Neural cell (in vitro differentiated cells): ENCODE results near the gene UBN1. TPM values are rescaled to one million over a fixed set of nuclear protein-coding genes. Genes with fewer than 3 reads are reported as not detected.
A peak's percentile ranks its signal among the peaks of the same experiment; 100 is the strongest.

ENCODE experiments used
- H2AFZ ChIP-seq: fragments of 200-600, 300-800 bp; sonication (generic), shearing (Covaris generic); 2 replicates; pipeline ENCODE4 v1.6.0; 2014; ENCODE audit warnings: low read depth, mild to moderate bottlenecking, antibody characterized with exemption, low read length, moderate library complexity
- H3F3A ChIP-seq: fragments of 200-600 bp; shearing (Covaris generic); 2 replicates; pipeline ENCODE4 v1.6.1; 2016; ENCODE audit warnings: mild to moderate bottlenecking, moderate library complexity, mixed read lengths, antibody characterized with exemption, low read length; ENCODE audit not compliant: insufficient read depth, poor library complexity, severe bottlenecking
- H3K27ac ChIP-seq: fragments of 200-600, 300-800 bp; sonication (generic), shearing (Covaris generic); 2 replicates; pipeline ENCODE4 v1.5.1; 2014; ENCODE audit warnings: mild to moderate bottlenecking, low read length, moderate library complexity
- H3K27me3 ChIP-seq: fragments of 300-800, 200-600 bp; sonication (generic), shearing (Covaris generic); 2 replicates; pipeline ENCODE4 v1.6.0; 2014; ENCODE audit warnings: mild to moderate bottlenecking, low read depth, low read length, moderate library complexity; ENCODE audit not compliant: insufficient read depth
- H3K36me3 ChIP-seq: fragments of 300-800, 200-600 bp; sonication (generic), shearing (Covaris generic); 2 replicates; pipeline ENCODE4 v1.5.1; 2014; ENCODE audit warnings: mild to moderate bottlenecking, antibody characterized with exemption, low read length, moderate library complexity; ENCODE audit not compliant: insufficient read depth
- H3K4me2 ChIP-seq: fragments of 300-800, 200-600 bp; sonication (generic), shearing (Covaris generic); 2 replicates; pipeline ENCODE4 v1.6.0; 2014; ENCODE audit warnings: mild to moderate bottlenecking, low read length
- H3K4me3 ChIP-seq: fragments of 300-800, 200-600 bp; sonication (generic), shearing (Covaris generic); 2 replicates; pipeline ENCODE4 v1.5.1; 2014; ENCODE audit warnings: mild to moderate bottlenecking, low read length, moderate library complexity
- H3K79me2 ChIP-seq: fragments of 200-600 bp; shearing (Covaris generic); replicated peaks from 2 replicates; pipeline ENCODE4 v1.6.0; 2014; ENCODE audit warnings: mild to moderate bottlenecking, low read length, moderate library complexity; ENCODE audit not compliant: insufficient read depth
- H3K9ac ChIP-seq: fragments of 300-800, 200-600 bp; sonication (generic), shearing (Covaris generic); 2 replicates; pipeline ENCODE4 v1.6.1; 2016; ENCODE audit warnings: mild to moderate bottlenecking, low read length, mixed read lengths
- H3K9me2 ChIP-seq: fragments of 200-600 bp; shearing (Covaris generic); 2 replicates; pipeline ENCODE4 v1.6.1; 2016; ENCODE audit warnings: mild to moderate bottlenecking, low read length, mixed read lengths; ENCODE audit not compliant: insufficient read depth
- H3K9me3 ChIP-seq: fragments of 200-600, 300-800 bp; sonication (generic), shearing (Covaris generic); 2 replicates; pipeline ENCODE4 v1.6.1; 2016; ENCODE audit warnings: mild to moderate bottlenecking, mixed run types, low read length, moderate library complexity, mixed read lengths
- H4K20me1 ChIP-seq: fragments of 200-600 bp; shearing (Covaris generic); 2 replicates; pipeline ENCODE4 v1.6.1; 2016; ENCODE audit warnings: mild to moderate bottlenecking, mixed run types; ENCODE audit not compliant: insufficient read depth
- EP300 ChIP-seq: fragments of 450-650 bp; conservative IDR thresholded peaks from 2 replicates; pipeline ENCODE4 v1.6.1; 2014; ENCODE audit warnings: antibody characterized with exemption, mild to moderate bottlenecking, moderate library complexity; ENCODE audit not compliant: poor library complexity, severe bottlenecking
- EZH2 ChIP-seq: fragments of 200-600, 300-800 bp; shearing (Covaris generic), sonication (generic); IDR thresholded peaks from 2 replicates; pipeline ENCODE4 v1.6.1; 2014; ENCODE audit warnings: antibody characterized with exemption, low read length, borderline replicate concordance, mild to moderate bottlenecking; ENCODE audit not compliant: insufficient read depth, poor library complexity, severe bottlenecking
- MXI1 ChIP-seq: fragments of 450-650 bp; conservative IDR thresholded peaks from 2 replicates; pipeline ENCODE4 v1.6.1; 2014; ENCODE audit warnings: antibody characterized with exemption, mild to moderate bottlenecking; ENCODE audit not compliant: poor library complexity, severe bottlenecking
- POLR2AphosphoS5 ChIP-seq: IDR thresholded peaks from 2 replicates; pipeline ENCODE4 v1.6.1; 2012
- RAD21 ChIP-seq: fragments of 450-650 bp; conservative IDR thresholded peaks from 2 replicates; pipeline ENCODE4 v1.6.1; 2014; ENCODE audit warnings: antibody characterized with exemption, mild to moderate bottlenecking, moderate library complexity
- polyA plus RNA-seq: library from polyadenylated mRNA; depleted of rRNA; stranded (reverse); fragments of >200 nt; gene quantifications from 2 replicates; pipeline ENCODE4 v1.2.3, GENCODE V29; 2014
- TF ChIP-seq, protein P1 (sequence below): IDR thresholded peaks from 2 replicates; pipeline ENCODE4 v1.6.1; 2012; ENCODE audit warnings: borderline replicate concordance
- TF ChIP-seq, protein P2 (sequence below): fragments of 450-650 bp; IDR thresholded peaks from 2 replicates; pipeline ENCODE4 v1.5.1; 2014; ENCODE audit warnings: antibody characterized with exemption, mild to moderate bottlenecking, moderate library complexity; ENCODE audit not compliant: poor library complexity, severe bottlenecking

Gene UBN1
- polyA plus RNA-seq, 1 donor from 2014 or later, result 17.1 TPM

DNA sequence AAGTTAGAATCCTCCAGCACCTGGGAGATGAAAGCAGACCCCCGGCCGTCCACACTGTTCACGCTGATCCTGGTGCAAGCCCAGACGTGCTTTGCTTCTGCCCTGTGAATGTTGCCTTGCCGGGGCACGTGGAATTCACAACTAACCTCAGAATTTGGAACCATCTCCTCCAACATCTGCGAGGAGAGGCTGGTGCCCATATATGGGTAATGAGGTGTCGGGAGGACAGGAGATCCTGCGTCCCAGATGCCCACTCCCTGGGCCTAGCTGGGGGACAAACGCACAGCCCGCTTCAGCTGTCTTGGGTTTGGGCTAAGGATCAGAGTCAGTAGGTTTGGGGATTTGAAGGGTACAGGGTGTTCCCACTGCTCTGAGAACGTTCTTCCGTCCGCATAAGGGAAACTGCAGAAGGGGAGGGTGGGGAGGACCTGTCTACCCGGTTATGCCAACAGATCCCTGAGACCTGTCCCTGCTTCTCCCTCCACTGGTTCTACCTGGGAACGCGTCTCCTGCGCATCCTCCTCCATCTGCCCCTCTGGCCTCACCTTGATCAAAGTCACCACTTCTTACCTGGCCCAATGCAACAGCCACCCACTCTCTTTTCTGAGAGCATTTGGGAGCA lies 75.6 kb downstream of the UBN1 start:
- TF ChIP-seq EZH2, result no peak
- no peak for TF ChIP-seq RAD21
- TF ChIP-seq, protein P1, sequence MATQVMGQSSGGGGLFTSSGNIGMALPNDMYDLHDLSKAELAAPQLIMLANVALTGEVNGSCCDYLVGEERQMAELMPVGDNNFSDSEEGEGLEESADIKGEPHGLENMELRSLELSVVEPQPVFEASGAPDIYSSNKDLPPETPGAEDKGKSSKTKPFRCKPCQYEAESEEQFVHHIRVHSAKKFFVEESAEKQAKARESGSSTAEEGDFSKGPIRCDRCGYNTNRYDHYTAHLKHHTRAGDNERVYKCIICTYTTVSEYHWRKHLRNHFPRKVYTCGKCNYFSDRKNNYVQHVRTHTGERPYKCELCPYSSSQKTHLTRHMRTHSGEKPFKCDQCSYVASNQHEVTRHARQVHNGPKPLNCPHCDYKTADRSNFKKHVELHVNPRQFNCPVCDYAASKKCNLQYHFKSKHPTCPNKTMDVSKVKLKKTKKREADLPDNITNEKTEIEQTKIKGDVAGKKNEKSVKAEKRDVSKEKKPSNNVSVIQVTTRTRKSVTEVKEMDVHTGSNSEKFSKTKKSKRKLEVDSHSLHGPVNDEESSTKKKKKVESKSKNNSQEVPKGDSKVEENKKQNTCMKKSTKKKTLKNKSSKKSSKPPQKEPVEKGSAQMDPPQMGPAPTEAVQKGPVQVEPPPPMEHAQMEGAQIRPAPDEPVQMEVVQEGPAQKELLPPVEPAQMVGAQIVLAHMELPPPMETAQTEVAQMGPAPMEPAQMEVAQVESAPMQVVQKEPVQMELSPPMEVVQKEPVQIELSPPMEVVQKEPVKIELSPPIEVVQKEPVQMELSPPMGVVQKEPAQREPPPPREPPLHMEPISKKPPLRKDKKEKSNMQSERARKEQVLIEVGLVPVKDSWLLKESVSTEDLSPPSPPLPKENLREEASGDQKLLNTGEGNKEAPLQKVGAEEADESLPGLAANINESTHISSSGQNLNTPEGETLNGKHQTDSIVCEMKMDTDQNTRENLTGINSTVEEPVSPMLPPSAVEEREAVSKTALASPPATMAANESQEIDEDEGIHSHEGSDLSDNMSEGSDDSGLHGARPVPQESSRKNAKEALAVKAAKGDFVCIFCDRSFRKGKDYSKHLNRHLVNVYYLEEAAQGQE, result no peak
- Histone ChIP-seq H3K4me2 (no peak overlapping the region), H3K9me3 (no peaks in the 10 kb centered on the region), H3K79me2 (no peaks in the 10 kb centered on the region), H3K9ac (no peak overlapping the region), H3K27ac (no peak overlapping the region), H2AFZ (no peak overlapping the region), H3K27me3 (no peaks in the 10 kb centered on the region), H3K9me2 (no peaks in the 10 kb centered on the region), H3F3A (no peaks in the 10 kb centered on the region), H4K20me1 (no peaks in the 10 kb centered on the region), H3K4me3 (no peak overlapping the region), H3K36me3 (no peaks in the 10 kb centered on the region)

- Histone ChIP-seq H3K27ac (peak overlapping the region; percentile 43), H3K4me3 (peak overlapping the region; percentile 6), H3F3A (no peaks in the 10 kb centered on the region), H3K4me2 (no peak overlapping the region), H3K9me2 (no peaks in the 10 kb centered on the region), H3K9ac (peak overlapping the region; percentile 10), H3K27me3 (no peaks in the 10 kb centered on the region), H3K79me2 (no peaks in the 10 kb centered on the region), H3K9me3 (no peaks in the 10 kb centered on the region), H4K20me1 (no peaks in the 10 kb centered on the region), H2AFZ (no peak overlapping the region), H3K36me3 (no peaks in the 10 kb centered on the region)
- TF ChIP-seq, protein P1, result peak; percentile 36
- TF ChIP-seq, protein P2, sequence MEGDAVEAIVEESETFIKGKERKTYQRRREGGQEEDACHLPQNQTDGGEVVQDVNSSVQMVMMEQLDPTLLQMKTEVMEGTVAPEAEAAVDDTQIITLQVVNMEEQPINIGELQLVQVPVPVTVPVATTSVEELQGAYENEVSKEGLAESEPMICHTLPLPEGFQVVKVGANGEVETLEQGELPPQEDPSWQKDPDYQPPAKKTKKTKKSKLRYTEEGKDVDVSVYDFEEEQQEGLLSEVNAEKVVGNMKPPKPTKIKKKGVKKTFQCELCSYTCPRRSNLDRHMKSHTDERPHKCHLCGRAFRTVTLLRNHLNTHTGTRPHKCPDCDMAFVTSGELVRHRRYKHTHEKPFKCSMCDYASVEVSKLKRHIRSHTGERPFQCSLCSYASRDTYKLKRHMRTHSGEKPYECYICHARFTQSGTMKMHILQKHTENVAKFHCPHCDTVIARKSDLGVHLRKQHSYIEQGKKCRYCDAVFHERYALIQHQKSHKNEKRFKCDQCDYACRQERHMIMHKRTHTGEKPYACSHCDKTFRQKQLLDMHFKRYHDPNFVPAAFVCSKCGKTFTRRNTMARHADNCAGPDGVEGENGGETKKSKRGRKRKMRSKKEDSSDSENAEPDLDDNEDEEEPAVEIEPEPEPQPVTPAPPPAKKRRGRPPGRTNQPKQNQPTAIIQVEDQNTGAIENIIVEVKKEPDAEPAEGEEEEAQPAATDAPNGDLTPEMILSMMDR, result no peak
- peak; percentile 50 for TF ChIP-seq EP300
- TF ChIP-seq POLR2AphosphoS5, result peak; percentile 63
- no peak for TF ChIP-seq MXI1
Observed at GRCh38 chr16:4923853-4924252, 76.6 kb downstream of the UBN1 start.
